Measurements from ENCODE around the gene FBXO46.
A peak's percentile ranks its signal among the peaks of the same experiment; 100 is the strongest.
"Not testable (repeated sequence)": the region's sequence is repeated elsewhere in the genome, so short reads cannot be mapped to it uniquely, and the experiment has no call there.

Gene FBXO46

GRCh38 chr19:45728683-45729082, 2.0 kb downstream of the FBXO46 start:
- DNase-seq (ENCODE audit: low read depth, low spot score) = not testable (repeated sequence)

- not testable (repeated sequence) for DNase-seq (ENCODE audit: low read depth, low spot score)
These were observed 10.6 kb downstream of the FBXO46 start for GRCh38 chr19:45720065-45720464.

GRCh38 chr19:45717983-45718650, 12.6 kb downstream of the FBXO46 start:
- DNase-seq (ENCODE audit: low read depth, low spot score) = no peak

- DNase-seq (ENCODE audit: low read depth, low spot score) = peak; percentile 89
These were observed 13.3 kb downstream of the FBXO46 start for GRCh38 chr19:45717131-45717982.

GRCh38 chr19:45716359-45717130, 14.2 kb downstream of the FBXO46 start:
- no peak for DNase-seq (ENCODE audit: low read depth, low spot score)

GRCh38 chr19:45715139-45715538, 15.6 kb downstream of the FBXO46 start:
- DNase-seq (ENCODE audit: low read depth, low spot score) = no peak

- DNase-seq (ENCODE audit: low read depth, low spot score) = no peak
These were observed 17.6 kb downstream of the FBXO46 start for GRCh38 chr19:45713141-45713540.

GRCh38 chr19:45712699-45713067, 18.0 kb downstream of the FBXO46 start:
- no peak for DNase-seq (ENCODE audit: low read depth, low spot score)

- DNase-seq (ENCODE audit: low read depth, low spot score) = no peak
These were observed 18.6 kb downstream of the FBXO46 start for GRCh38 chr19:45711851-45712698.

- DNase-seq (ENCODE audit: low read depth, low spot score) = no peak
These were observed 20.2 kb downstream of the FBXO46 start for GRCh38 chr19:45710356-45711130.

- DNase-seq (ENCODE audit: low read depth, low spot score) = no peak
These were observed 24.8 kb downstream of the FBXO46 start for GRCh38 chr19:45705710-45706415.

- DNase-seq (ENCODE audit: low read depth, low spot score) = no peak
These were observed 25.6 kb downstream of the FBXO46 start for GRCh38 chr19:45705115-45705514.

GRCh38 chr19:45701676-45702075, 29.0 kb downstream of the FBXO46 start:
- no peak for DNase-seq (ENCODE audit: low read depth, low spot score)

GRCh38 chr19:45693106-45693788, 37.4 kb downstream of the FBXO46 start:
- peak; percentile 65 for DNase-seq (ENCODE audit: low read depth, low spot score)

- DNase-seq (ENCODE audit: low read depth, low spot score) = peak; percentile 95
These were observed 38.2 kb downstream of the FBXO46 start, which contains the start of gene QPCTL for GRCh38 chr19:45692187-45693105. QPCTL (plus strand) TSS chr19:45692666; CDS start chr19:45692704, 38 bp downstream.

GRCh38 chr19:45691516-45692186, 39.0 kb downstream of the FBXO46 start, which contains the start of gene SNRPD2:
SNRPD2 (minus strand) TSS chr19:45691953; CDS start chr19:45691888, 65 bp downstream.
- peak; percentile 79 for DNase-seq (ENCODE audit: low read depth, low spot score)

GRCh38 chr19:45687599-45687998, 43.1 kb downstream of the FBXO46 start:
- DNase-seq (ENCODE audit: low read depth, low spot score) = no peak
